Uterus (tissue), 2 donors: ENCODE data around the gene CREB1.

ENCODE experiments used
- CTCF ChIP-seq, 4 experiments: fragments of 200-600 bp in 2 of 4; fragments of 450-650 bp in 2 of 4; sonication (generic) in 2 of 4; IDR thresholded peaks; one replicate each; pipeline ENCODE4 v1.5.1; 2016 to 2019; ENCODE audit warnings: antibody characterized with exemption in 4 of 4, mild to moderate bottlenecking in 2 of 4, moderate library complexity in 1 of 4
- POLR2A ChIP-seq, 2 donors: fragments of 450-650 bp; IDR thresholded peaks; one replicate each; pipeline ENCODE4 v1.6.1; 2016; ENCODE audit warnings: antibody characterized with exemption in 2 of 2, mild to moderate bottlenecking in 1 of 2, moderate library complexity in 1 of 2

GRCh38 chr2:207492461-207492860 is 37.3 kb upstream of the CREB1 start:
- TF ChIP-seq POLR2A (IDR thresholded peaks at IDR 0.05) (no peak), CTCF (IDR thresholded peaks at IDR 0.05) (no peak)
